DMS153 treated with DMSO at 0.1 percent for 48 hours (cell line): ENCODE data around the gene ACOT9.
A peak's percentile ranks its signal among the peaks of the same experiment; 100 is the strongest.
"Not testable (repeated sequence)": the region's sequence is repeated elsewhere in the genome, so short reads cannot be mapped to it uniquely, and the experiment has no call there.

ENCODE experiments used
- DNase-seq: peaks from one replicate; lab custom pipeline; 2025; ENCODE audit not compliant: unreplicated experiment; lab: John Stamatoyannopoulos, UW

ACOT9 gene

DNA sequence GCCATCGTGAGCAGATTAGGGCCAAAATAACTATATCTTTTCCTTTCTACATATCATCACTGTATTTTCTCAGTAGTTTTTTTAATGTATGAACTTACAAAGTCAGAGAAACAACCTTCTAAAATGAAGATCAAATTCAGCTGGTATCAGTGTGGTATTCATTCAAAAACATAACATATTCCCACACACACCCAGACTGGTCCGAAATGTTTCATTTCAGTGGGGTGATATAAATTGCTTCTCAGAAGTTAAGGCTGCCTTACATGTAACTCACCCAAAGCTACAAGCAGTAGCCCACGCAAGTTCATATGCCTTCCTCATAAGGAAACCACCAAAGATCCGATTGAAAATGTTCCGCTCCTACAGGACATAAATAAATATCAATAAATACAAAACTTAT lies 37.8 kb downstream of the ACOT9 start:
- no peak for DNase-seq

DNA sequence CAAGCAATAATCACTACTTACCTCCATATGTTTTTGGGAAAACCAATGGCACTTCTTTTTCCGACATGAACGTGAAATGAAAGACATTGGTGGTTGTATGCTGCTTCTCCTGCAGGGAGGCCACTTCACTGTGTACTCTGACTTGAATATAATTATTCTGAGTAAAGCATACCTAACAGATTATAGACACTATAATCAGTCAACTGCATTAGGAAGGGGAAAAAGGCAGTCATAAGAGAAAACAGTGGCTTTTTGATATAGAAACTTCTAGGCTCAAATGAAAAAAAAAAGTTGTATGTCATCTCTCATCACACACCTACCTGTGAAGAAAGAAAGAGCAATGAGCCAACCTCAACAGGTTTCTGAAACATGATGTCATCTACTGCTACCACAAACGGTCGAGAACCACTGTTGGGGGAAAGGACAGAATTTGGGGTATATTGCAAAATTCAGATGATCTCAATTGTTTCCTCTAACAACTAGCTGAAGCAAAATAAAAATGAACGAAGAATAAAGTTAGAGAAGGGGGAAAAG lies 38.3 kb downstream of the ACOT9 start:
- DNase-seq, result no peak

DNA sequence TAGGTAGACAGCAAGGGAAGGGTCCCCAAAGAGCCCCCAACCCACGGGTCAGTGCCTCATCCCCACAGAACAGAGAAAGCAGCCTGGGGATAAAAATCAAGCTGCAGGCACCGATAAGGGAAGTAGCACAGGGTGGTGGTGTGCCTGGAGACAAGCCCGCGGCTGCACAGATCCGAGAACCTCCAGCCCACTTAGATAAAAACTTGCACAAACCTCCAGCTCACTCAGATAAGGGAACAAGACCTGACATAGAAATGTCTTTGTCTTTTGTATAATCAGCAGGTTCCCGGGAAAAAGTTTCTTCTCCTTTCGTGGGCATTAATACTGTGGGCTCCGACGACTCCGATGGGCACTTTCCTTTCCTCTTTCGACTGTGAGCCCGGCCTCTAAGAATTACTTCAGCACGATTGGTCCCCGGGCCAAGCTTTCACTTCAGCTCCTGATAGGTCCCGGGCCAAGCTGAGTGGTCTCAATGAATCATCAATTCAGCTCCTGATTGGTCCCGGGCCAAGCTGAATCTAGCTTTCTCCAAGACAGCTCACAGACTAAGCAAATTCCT lies 43.4 kb downstream of the ACOT9 start:
- DNase-seq, result no peak

DNA sequence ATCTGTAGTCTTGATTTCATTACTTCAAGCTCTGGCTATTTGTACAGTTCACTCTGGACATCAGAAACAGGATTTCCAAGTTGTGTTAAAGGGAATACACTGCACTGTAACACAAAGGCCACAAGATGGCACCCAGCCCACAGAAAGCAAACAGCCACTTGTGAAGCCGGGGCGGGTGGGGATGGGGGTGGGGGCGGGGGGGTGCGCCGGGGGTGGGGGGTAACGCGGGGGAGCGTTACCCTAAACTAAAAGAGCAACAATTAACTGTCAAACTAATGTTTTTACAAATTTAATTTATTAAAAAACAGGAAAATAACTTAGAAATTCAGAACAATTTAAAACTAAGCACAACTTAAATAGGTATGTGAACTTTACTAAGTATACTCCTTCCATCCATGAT lies 48.5 kb downstream of the ACOT9 start:
- DNase-seq, result peak; percentile 8

DNA sequence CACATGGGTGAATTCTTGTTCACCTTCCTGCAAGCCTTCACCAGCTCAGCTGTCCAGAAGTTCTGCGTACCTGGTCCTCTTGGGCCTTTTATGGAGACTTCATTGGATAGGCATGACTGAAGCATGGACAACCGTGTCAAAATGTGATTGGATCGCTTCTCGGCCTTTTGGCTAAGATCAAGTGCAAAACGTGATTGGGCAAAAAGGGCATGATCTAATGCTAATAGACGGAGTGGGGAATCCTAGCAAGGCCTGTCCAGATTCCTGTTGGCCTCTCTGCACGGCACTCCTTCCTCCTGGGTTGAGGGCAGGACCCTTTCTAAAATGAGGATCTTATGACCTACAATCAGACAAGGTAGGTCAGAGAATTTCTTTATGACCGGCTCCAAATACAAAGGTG lies 50.9 kb downstream of the ACOT9 start:
- DNase-seq, result no peak

DNA sequence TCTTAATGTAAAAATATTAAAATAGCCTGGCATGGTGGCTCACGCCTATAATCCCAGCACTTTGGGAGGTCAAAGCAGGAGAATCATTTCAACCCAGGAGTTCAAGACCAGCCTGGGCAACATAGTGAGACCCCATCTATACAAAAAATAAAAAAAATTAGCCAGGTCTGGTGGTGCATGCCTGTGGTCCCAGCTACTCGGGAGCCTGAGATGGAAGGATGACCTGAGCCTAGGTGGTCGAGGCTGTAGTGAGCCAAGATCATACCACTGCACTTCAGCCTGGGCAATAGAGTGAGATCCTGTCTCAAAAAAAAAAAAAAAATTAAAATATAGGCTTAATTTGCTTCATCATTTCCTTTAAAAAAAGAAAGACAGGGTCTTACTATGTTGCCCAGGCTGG lies 66.6 kb downstream of the ACOT9 start:
- DNase-seq, result not testable (repeated sequence)

DNA sequence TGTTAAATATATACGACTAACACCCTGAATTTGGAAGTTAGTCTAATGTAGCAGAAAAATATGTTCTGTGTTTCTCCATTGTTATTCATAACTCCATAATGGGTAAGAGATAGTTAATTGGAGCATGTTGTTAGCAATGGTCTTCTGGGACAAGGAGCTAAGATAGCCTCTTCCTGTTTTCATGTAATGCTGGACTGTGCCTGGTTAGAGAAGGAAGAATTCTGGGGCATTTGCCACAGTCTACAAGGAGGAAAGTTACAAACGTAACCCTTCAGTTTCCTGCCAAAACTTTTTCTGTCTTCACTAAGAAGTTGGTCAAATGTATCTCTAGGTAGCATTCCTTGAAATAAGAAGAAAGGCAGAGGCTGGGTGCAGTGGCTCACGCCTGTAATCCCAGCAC lies 70.0 kb downstream of the ACOT9 start:
- no peak for DNase-seq

DNA sequence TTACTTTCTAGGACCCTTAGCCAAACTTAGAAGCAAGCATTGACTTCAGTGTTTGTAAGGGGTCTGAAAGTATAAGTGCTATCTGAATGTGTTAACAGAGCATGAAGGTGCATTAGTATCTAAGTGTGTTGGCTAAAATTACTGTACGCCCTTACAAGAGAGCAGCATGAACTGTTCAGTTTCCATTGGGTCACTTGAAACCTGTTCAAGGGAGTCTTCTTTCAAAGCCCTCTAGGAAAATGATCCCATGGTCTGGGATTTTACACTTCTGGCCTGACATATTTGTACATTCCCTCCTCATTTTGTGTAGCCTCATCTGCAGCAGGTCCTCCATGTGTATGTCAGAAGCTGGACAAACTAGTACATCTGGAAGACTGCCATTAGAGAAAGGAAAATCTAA lies 72.5 kb downstream of the ACOT9 start:
- DNase-seq, result no peak

DNA sequence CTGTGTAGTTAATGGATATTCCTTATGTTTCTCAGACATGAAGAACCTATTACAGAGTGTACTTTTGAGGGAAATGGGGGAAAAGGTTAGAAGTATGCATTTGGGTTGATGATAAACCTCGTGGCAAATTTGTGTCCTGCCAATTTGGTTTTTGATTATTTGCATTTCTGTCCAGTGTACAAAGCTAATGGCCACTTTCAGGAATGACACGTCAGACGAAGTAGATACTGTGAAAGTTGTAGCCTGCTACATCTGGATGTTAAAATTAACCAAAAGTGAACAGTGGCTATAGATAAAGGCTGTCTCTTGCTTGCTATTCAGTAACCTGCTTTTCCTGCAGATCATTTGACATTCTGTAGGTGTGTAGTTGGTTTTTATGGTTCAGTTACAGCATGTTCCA lies 74.7 kb downstream of the ACOT9 start:
- DNase-seq, result no peak

DNA sequence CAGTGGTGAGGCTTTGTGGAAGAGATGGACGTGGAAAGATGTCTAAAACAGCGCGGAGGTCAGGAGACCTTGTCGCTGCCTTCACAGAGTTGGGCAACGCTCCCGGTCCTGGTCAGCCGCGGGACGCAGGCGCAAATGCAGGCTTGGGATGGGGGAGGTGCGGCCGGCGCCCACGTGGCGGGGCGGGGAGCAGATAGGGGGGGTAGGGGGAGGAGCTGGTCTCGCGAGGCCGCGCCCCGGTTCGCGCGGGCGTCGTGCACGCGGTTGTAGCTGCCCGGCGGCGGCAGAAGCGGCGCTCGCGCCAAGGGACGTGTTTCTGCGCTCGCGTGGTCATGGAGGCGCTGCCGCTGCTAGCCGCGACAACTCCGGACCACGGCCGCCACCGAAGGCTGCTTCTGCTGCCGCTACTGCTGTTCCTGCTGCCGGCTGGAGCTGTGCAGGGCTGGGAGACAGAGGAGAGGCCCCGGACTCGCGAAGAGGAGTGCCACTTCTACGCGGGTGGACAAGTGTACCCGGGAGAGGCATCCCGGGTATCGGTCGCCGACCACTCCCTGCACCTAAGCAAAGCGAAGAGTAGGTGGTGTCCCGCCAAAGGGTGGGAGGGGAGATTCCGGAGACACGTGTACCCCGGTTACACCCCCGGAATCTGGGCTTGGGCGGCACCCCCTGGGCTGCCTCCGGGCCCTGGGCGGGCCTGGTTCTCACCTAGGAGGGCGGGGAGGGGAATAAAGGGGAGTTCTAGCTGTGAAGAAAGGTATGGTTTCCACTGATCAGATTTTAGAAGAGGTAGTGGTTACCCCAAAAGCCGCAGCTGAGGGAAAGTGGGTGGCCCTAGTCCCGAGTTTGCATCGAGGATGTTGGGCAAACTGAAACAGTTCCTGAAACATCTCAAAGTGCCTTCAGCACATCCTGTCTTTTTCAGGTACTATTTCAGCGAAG lies 75.6 kb downstream of the ACOT9 start, which contains the start of gene PRDX4:
PRDX4 (plus strand) TSS at position 255 of the 939 bp plus-strand sequence; CDS start at position 333, 78 bp downstream.
- DNase-seq, result peak; percentile 36

DNA sequence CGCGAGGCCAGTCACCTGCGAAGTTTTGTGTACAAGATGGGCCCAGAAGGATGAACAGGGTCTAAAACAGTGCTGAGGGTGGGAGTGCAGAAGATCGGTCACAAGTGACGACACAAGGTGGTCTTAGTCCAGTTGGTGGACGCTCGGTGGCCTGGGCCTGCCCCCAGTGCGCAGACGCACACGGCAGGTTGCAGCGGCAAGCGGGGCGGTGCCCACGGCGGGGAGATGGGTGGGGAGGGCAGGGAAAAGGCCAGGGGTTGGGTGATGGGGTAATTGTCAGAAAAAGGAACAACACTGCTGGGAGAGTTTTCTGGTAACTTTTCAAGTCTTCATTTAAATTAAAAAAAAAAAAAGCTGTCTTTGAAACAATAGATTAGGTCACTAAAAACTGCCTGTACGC lies 76.8 kb downstream of the ACOT9 start:
- no peak for DNase-seq

DNA sequence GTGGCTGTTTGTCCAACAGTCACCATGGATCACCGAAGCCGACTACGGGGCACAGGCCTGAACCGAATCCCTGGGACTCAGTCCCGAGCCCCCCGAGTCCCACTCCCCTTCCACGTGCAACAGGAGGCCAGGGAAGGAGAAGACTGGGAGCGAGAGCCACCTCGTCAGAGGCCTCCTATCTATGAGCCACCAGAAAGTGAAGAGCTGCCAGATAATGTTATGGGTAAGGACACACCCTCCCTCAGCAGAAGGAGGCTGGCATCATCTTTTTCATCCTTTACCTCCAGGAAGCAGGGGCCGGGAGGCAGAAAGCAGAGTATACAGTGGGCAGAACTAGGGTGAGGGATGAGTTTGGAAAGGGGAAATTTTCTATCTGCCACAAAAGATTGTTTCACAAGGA lies 78.6 kb downstream of the ACOT9 start:
- DNase-seq, result no peak

DNA sequence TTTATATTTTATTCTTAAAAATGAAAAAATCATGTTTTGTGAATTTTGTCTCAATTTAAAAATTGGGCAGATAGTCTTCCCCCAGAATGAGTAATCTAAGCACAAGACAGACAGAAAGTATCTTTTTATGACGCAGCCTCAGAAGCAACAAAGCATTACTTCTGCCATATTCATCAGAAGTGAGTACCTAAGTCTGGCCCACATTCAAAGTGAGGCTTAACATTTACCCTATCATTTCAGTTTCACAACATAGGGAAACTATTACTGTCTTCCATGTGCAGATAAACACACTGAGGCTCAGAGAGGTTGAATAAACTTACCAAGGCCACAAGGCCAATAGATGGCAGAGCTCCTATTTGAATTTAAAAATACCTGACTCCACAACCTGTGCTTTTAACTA lies 80.2 kb downstream of the ACOT9 start:
- no peak for DNase-seq

DNA sequence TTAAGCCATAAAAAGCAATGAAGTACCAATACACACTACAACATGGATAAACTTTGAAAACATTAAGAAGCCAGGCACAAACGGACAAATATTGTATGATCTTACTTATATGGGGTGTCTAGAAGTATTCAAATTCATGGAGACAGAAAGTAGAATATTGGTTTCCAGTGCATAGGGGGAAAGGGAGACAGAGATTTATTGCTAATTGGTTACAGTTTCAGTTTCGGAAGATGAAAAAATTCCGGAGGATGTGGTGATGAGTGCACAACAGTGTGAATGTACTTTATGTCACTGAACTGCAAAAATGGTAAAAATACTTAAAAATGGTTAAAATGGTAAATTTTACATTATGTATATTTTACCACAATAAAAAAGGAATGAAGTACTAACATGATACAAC lies 80.9 kb downstream of the ACOT9 start:
- no peak for DNase-seq

DNA sequence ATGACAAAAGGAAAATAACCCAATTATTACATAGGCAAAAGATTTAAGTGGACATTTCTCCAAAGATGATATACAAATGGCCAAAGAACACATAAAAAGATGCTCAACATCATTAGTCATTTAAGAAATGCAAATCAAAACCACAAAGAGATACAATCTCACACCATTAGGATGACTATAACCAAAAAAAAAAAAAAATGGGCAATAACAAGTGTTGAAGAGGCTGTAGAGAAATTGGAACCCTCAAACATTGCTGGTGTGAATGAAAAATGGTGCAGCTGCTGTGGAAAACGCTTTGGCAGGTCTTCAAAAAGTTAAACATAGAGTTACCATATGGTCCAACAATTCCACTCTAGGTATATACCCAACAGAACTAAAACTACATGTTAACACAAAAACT lies 81.4 kb downstream of the ACOT9 start:
- DNase-seq, result no peak

DNA sequence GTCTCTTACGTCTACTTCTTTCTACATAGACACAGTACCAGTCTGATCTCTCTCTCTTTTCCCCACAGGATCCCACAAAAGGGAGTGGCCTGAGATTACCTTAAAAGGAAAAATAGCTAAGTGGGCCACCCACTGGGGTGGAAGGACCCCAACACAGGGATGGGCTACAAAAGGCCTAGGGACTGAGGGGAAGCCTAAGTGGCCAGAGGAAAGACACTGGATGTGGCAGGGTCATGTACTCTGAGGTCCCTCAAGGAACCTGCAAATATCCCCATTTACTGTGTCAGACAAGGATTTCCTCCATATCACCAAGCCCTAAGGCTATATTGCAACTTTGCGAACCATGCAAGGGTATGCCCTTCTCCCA lies 82.3 kb downstream of the ACOT9 start:
- no peak for DNase-seq

DNA sequence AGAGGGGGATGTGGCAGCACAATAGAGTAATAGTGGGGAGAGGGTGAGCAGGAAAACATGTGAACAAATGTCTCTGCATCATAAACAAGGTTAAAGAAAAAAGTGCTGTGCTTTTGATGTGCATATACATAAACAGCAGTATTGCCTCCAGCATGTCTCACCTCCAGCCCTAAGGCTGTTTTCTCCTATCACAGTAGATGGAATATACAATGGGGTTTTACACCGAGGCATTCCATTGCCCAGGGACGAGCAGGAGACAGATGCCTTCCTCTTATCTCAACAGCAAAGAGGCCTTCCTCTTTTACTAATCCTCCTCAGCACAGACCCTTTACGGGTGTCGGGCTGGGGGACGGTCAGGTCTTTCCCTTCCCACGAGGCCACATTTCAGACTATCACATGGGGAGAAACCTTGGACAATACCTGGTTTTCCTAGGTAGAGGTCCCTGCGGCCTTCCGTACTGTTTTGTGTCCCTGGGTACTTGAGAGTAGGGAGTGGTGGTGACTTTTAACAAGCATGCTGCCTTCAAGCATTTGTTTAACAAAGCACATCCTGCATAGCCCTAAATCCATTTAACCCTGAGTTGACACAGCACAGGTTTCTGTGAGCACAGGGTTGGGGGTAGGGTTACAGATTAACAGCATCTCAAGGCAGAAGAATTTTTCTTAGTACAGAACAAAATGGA lies 82.9 kb downstream of the ACOT9 start:
- not testable (repeated sequence) for DNase-seq

DNA sequence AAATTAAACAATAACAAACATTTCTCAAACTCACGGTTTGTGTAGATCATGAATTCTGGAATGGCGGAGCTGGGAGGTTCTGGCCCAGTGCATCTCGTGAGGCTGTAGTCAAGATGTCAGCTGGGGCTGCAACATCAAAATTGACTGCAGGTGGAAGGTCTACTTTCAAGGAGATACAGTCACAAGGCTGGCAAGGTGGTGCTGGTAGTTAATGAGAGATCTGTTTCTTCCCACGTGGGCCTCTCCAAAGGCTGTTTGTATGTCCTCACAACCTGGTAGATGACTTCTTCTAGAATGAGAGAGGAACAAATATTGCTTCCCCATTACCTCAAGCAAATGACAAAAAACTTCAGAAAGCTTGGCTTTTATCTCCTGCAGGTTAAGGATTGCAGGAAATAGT lies 83.7 kb downstream of the ACOT9 start:
- DNase-seq, result no peak

DNA sequence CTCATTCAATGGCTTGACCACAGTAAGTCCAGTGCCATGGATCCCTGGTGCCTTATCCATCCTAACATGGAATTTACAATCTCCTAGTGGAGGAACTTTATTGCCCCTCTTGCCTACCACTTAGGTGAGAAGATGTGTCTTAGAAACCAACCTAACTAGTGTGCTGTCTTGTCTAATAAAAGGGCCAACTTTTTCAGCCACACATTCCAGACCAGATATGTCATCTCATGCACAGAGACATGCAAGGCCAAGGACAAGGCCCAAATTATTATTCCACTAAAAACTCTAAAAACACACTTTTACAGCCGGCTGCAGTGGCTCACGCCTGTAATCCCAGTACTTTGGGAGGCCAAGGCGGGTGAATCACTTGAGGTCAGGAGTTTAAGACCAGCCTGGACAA lies 86.4 kb downstream of the ACOT9 start:
- DNase-seq, result no peak

DNA sequence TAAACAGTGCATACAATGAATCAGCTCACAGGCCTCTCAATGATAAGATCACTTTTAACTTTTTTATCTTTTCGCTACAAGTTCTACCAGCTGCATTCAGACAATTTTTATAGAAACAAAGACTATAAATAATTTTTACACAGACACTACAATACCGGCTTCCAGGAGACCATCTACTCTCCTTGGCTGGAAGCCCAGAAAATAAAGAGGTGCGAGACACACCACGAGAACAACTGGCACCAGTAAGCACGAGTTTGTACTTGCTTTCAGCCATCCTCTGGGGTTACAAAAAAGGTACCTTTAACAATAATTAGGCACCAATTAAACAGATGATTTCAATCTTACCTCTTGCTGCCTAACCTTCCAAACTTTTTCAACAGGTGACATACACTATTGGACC lies 87.0 kb downstream of the ACOT9 start:
- peak; percentile 22 for DNase-seq
